Erythroblast (primary cell): ENCODE data around the gene PATL2.

ENCODE experiments used
- GATA1 ChIP-seq: IDR thresholded peaks from 2 replicates; pipeline ENCODE4 v1.6.1; 2011; ENCODE audit warnings: low read depth, mild to moderate bottlenecking, control low read depth, low read length, moderate library complexity
- POLR2A ChIP-seq: IDR thresholded peaks from 2 replicates; pipeline ENCODE4 v1.6.1; 2011; ENCODE audit warnings: mild to moderate bottlenecking, low read length

DNA sequence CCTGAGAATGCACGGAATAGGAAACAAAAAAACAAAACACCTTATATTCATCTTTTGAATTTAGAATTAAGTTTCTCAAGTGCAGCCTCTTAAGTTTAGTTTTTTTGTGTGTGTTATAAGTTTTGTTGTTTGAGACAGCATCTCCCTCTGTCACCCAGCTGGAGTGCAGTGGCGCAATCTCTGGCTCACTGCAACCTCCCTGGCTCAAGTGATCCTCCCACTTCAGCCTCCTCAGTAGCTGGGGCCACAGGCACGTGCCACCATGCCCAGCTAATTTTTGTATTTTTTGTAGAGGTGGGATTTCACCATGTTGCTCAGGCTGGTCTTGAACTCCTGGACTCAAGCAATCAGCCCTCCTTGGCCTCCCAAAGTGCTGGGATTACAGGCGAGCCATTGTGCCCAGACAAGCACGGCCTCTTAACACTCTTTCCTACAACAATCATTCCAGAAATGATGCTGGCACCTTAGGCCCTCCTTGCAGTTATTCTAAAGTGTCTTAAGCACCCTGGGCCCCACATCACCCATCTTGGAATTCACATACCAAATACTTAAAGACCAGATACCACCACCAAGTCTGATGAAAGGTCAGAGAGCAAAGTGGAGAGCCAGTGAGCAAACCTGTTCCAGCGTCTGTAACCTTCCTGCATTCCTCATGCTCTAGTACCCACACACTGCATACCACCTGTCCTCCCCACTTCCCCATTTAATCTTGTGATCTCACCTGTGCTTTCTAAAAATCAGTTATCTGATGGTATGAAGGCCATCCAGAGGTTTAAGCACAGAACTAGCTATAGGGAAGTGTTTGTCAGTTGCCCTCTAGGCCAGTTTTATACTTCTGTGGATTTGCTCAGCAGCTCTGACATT lies 40.8 kb downstream of the PATL2 start:
- TF ChIP-seq POLR2A (no peak), GATA1 (no peak)
